ENCODE results near the gene NPLOC4. TPM values are rescaled to one million over a fixed set of nuclear protein-coding genes. Genes with fewer than 3 reads are reported as not detected.

The NPLOC4 gene
- total and polyA plus RNA-seq, 2 experiments from 2014 or later, result 51.4 to 64.6 TPM

- Histone ChIP-seq H2AFZ (peak within 1 kb of the TSS; percentile 68), H3K4me2 (ENCODE audit: unreplicated experiment) (peak within 1 kb of the TSS; percentile 88), H3K4me3 (peak within 1 kb of the TSS; percentile 86), H3F3A (ENCODE audit: insufficient read depth) (peaks cover 7% of the 10 kb centered on the region), H3K4me1 (ENCODE audit: insufficient read depth) (peaks cover 23% of the 10 kb centered on the region), H3K36me3 (ENCODE audit: low read depth) (peaks cover 23% of the 10 kb centered on the region), H3K27me3 (replicated peaks; ENCODE audit: insufficient read depth) (no peaks in the 10 kb centered on the region), H3K9me3 (ENCODE audit: low read depth) (no peaks in the 10 kb centered on the region), H3K79me2 (ENCODE audit: insufficient read depth) (peaks cover 92% of the 10 kb centered on the region), H3K9me2 (ENCODE audit: insufficient read depth) (no peaks in the 10 kb centered on the region), H3K9ac (peak within 1 kb of the TSS; percentile 93), H4K20me1 (ENCODE audit: insufficient read depth) (peaks cover 6% of the 10 kb centered on the region; the same call in 1 of the 2 replicates), H3K27ac (peak within 1 kb of the TSS; percentile 96)
- 0 to 1% methylated on average over 90 to 112 of the region's 112 CpGs for WGBS, 2 experiments (ENCODE audit: low coverage in 1 of 2, low lambda C conversion rate in 2 of 2, missing lambda C conversion rate in 2 of 2)
- in situ Hi-C loops (cut with MboI), result no loop called here
- DNase-seq, result peak; percentile 100
- TF ChIP-seq EZH2phosphoT487 (IDR thresholded peaks at IDR 0.05; ENCODE audit: insufficient read depth, low read depth) (no peak), EZH2 (IDR thresholded peaks at IDR 0.05; ENCODE audit: insufficient read depth, poor library complexity, severe bottlenecking) (no peak)
These were observed 46.9 kb upstream of the NPLOC4 start, which contains the start of the genes ARL16 and HGS for GRCh38 chr17:81683584-81684441. Gene ARL16, minus strand, starts transcription at chr17:81683797. Its CDS starts 44 bp downstream, at chr17:81683753. Gene HGS, plus strand, starts transcription at chr17:81684011. Its CDS starts 56 bp downstream, at chr17:81684067.

- H2AFZ ChIP-seq, result peak overlapping the region; percentile 68
- in situ Hi-C loops (cut with MboI), result no loop called here
- H3K4me3 ChIP-seq, result peak overlapping the region; percentile 86
- no peaks in the 10 kb centered on the region for H3K9me3 ChIP-seq (ENCODE audit: low read depth)
- H3K79me2 ChIP-seq (ENCODE audit: insufficient read depth), result peaks cover 91% of the 10 kb centered on the region
- peak; percentile 55 for DNase-seq
- 2% methylated on average over 26 to 28 of the region's 37 CpGs for WGBS, 2 experiments (ENCODE audit: low coverage in 1 of 2, low lambda C conversion rate in 2 of 2, missing lambda C conversion rate in 2 of 2)
- H3K27ac ChIP-seq, result peak overlapping the region; percentile 73
- H3K4me2 ChIP-seq (ENCODE audit: unreplicated experiment), result peak overlapping the region; percentile 88
- peaks cover 7% of the 10 kb centered on the region for H3F3A ChIP-seq (ENCODE audit: insufficient read depth)
- H3K4me1 ChIP-seq (ENCODE audit: insufficient read depth), result peaks cover 23% of the 10 kb centered on the region
- no peak for TF ChIP-seq EZH2 (IDR thresholded peaks at IDR 0.05; ENCODE audit: insufficient read depth, poor library complexity, severe bottlenecking)
- H3K9ac ChIP-seq, result peak overlapping the region; percentile 93
- H4K20me1 ChIP-seq (ENCODE audit: insufficient read depth), result peaks cover 6% of the 10 kb centered on the region; the same call in 1 of the 2 replicates
- peaks cover 19% of the 10 kb centered on the region for H3K36me3 ChIP-seq (ENCODE audit: low read depth)
- H3K9me2 ChIP-seq (ENCODE audit: insufficient read depth), result no peaks in the 10 kb centered on the region
- H3K27me3 ChIP-seq (replicated peaks; ENCODE audit: insufficient read depth), result no peaks in the 10 kb centered on the region
These were observed 46.3 kb upstream of the NPLOC4 start for GRCh38 chr17:81683208-81683583.

DNA sequence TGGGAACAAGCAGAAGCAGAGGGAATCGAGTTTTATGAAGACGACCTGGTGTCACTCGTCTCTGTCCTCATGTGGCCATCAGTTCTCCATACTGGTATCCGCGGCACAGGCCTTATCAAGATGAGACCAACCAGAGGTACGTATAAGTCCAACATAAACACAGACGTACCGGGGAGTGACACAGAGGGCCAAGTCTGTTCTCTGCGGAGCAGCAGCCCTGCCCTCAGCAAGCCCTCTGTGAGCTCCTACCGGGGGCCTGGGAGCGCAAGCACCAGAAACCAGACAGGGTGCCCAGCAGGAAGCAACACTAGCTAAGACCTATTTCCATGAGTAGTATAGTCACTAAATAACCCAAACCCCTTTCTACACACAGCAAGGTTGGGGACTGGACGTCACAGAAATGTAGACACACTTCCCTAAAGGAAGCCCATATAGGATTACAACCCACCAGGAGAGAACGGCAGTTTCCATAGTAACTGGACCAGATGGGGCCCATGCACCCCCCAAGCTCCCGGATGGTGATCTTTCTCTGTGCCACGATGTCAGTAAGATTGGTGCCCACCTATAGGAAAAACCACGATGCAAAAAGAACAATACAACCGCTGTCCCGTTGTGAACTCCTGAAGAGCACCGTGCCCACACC is 45.8 kb upstream of the NPLOC4 start:
- H3K27me3 ChIP-seq (replicated peaks; ENCODE audit: insufficient read depth), result no peaks in the 10 kb centered on the region
- DNase-seq, result peak; percentile 51
- H3K4me3 ChIP-seq, result peak overlapping the region; percentile 86
- TF ChIP-seq EZH2 (IDR thresholded peaks at IDR 0.05; ENCODE audit: insufficient read depth, poor library complexity, severe bottlenecking) (no peak), EZH2phosphoT487 (IDR thresholded peaks at IDR 0.05; ENCODE audit: insufficient read depth, low read depth) (no peak)
- peak overlapping the region; percentile 93 for H3K9ac ChIP-seq
- peak overlapping the region; percentile 88 for H3K4me2 ChIP-seq (ENCODE audit: unreplicated experiment)
- H2AFZ ChIP-seq, result peak overlapping the region; percentile 68
- in situ Hi-C loops (cut with MboI), result no loop called here
- H3K9me2 ChIP-seq (ENCODE audit: insufficient read depth), result no peaks in the 10 kb centered on the region
- no peaks in the 10 kb centered on the region for H3K9me3 ChIP-seq (ENCODE audit: low read depth)
- peaks cover 19% of the 10 kb centered on the region for H3K36me3 ChIP-seq (ENCODE audit: low read depth)
- H3K4me1 ChIP-seq (ENCODE audit: insufficient read depth), result peaks cover 23% of the 10 kb centered on the region
- H4K20me1 ChIP-seq (ENCODE audit: insufficient read depth), result peaks cover 6% of the 10 kb centered on the region; the same call in 1 of the 2 replicates
- WGBS, 2 experiments (ENCODE audit: low coverage in 1 of 2, low lambda C conversion rate in 2 of 2, missing lambda C conversion rate in 2 of 2), result 20 to 21% methylated on average over 19 of the region's 19 CpGs
- H3K27ac ChIP-seq, result peak overlapping the region; percentile 73
- H3K79me2 ChIP-seq (ENCODE audit: insufficient read depth), result peaks cover 91% of the 10 kb centered on the region
- H3F3A ChIP-seq (ENCODE audit: insufficient read depth), result peaks cover 7% of the 10 kb centered on the region

GRCh38 chr17:81681672-81682071 is 44.8 kb upstream of the NPLOC4 start:
- WGBS, 2 experiments (ENCODE audit: low coverage in 1 of 2, low lambda C conversion rate in 2 of 2, missing lambda C conversion rate in 2 of 2), result 65 to 68% methylated on average over 17 of the region's 17 CpGs
- Histone ChIP-seq H3K27ac (no peak overlapping the region), H2AFZ (no peak overlapping the region), H3K9me2 (ENCODE audit: insufficient read depth) (no peaks in the 10 kb centered on the region), H4K20me1 (ENCODE audit: insufficient read depth) (peaks cover 6% of the 10 kb centered on the region; the same call in 1 of the 2 replicates), H3K9me3 (ENCODE audit: low read depth) (no peaks in the 10 kb centered on the region), H3F3A (ENCODE audit: insufficient read depth) (peaks cover 7% of the 10 kb centered on the region), H3K27me3 (replicated peaks; ENCODE audit: insufficient read depth) (no peaks in the 10 kb centered on the region), H3K36me3 (ENCODE audit: low read depth) (peaks cover 13% of the 10 kb centered on the region), H3K4me2 (ENCODE audit: unreplicated experiment) (no peak overlapping the region), H3K9ac (no peak overlapping the region), H3K79me2 (ENCODE audit: insufficient read depth) (peaks cover 90% of the 10 kb centered on the region), H3K4me3 (no peak overlapping the region), H3K4me1 (ENCODE audit: insufficient read depth) (peaks cover 23% of the 10 kb centered on the region)
- in situ Hi-C loops (cut with MboI), result no loop called here
- TF ChIP-seq EZH2phosphoT487 (IDR thresholded peaks at IDR 0.05; ENCODE audit: insufficient read depth, low read depth) (no peak), EZH2 (IDR thresholded peaks at IDR 0.05; ENCODE audit: insufficient read depth, poor library complexity, severe bottlenecking) (no peak)
- peak; percentile 12 for DNase-seq

Data from GM23248 (cell line).